ENCODE data around the gene SERPINB8.

DNA sequence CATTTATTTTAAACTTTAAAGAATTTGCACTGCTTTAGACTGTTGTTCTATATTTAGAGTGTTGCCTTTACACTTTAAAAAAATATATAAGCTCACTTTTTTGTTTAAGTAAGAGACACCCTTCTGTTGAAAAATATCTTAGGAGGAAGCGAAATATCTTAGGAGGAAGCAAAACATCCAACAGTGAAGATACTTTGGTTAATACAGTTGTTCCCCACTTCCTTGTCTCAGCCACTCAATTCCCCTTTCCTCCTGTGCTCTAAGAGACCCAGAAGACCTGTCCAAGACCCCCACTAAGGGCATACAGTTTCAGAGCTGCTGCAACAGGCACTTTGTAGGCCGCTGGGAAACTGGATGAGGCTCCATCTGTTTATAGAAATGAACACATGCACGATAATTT is 5.7 kb downstream of the SERPINB8 start:
- no peak for TF ChIP-seq POLR2AphosphoS5 (IDR thresholded peaks at IDR 0.05; ENCODE audit: borderline replicate concordance, low read depth, low read length)
- TF ChIP-seq EZH2 (IDR thresholded peaks at IDR 0.05) = no peak
- TF ChIP-seq FOXP2 (optimal IDR thresholded peaks at IDR 0.05; ENCODE audit: control extremely low read depth, extremely low read length, insufficient read depth) = no peak
